Lower leg skin (tissue), 4 donors: Measurements from ENCODE around the gene AKT2. TPM values are rescaled to one million over a fixed set of nuclear protein-coding genes. Genes with fewer than 3 reads are reported as not detected.
A peak's percentile ranks its signal among the peaks of the same experiment; 100 is the strongest.
"Not testable (repeated sequence)": the region's sequence is repeated elsewhere in the genome, so short reads cannot be mapped to it uniquely, and the experiment has no call there.

ENCODE experiments used
- DNase-seq, 2 donors: peaks; one replicate each; pipeline ENCODE4 v3.0.0-alpha.2; 2019; ENCODE audit warnings: low spot score in 2 of 2
- H3K4me3 ChIP-seq: fragments of 200-600 bp; sonication (generic); 2 replicates; pipeline ENCODE4 v1.5.1; 2017; ENCODE audit warnings: mild to moderate bottlenecking, low read depth; ENCODE audit not compliant: poor library complexity, severe bottlenecking
- CTCF ChIP-seq, 3 donors: fragments of 450-650 bp; IDR thresholded peaks; one replicate each; pipeline ENCODE4 v1.5.1; 2016; ENCODE audit warnings: antibody characterized with exemption in 3 of 3, mild to moderate bottlenecking in 3 of 3, moderate library complexity in 2 of 3
- POLR2A ChIP-seq, 2 donors: fragments of 450-650 bp; IDR thresholded peaks; one replicate each; pipeline ENCODE4 v1.6.1; 2016 to 2017; ENCODE audit warnings: antibody characterized with exemption in 2 of 2, mild to moderate bottlenecking in 1 of 2, moderate library complexity in 1 of 2
- WGBS, 2 donors: methylation state at CpG; one replicate each; pipeline ENCODE4 v1.1.5; 2018; 5-methylcytosine and 5-hydroxymethylcytosine counted together
- intact Hi-C: fragments of 100-400 bp; cut with DNase I; formaldehyde crosslinking; loops from one replicate; pipeline ENCODE4 v1.15.0; 2023; ENCODE audit warnings: low total_unique reads
- total RNA-seq, 4 donors: library from RNA; depleted of rRNA; stranded (reverse); fragments of >200 nt; gene quantifications; one replicate each; pipeline ENCODE4 v1.1.0, GENCODE V29; 2016

AKT2 gene
- total RNA-seq, result 100 to 1,000 TPM in 1 of 4 donors, 10 to 100 TPM in 3; 71.1 to 129 (median 82.2) TPM

DNA sequence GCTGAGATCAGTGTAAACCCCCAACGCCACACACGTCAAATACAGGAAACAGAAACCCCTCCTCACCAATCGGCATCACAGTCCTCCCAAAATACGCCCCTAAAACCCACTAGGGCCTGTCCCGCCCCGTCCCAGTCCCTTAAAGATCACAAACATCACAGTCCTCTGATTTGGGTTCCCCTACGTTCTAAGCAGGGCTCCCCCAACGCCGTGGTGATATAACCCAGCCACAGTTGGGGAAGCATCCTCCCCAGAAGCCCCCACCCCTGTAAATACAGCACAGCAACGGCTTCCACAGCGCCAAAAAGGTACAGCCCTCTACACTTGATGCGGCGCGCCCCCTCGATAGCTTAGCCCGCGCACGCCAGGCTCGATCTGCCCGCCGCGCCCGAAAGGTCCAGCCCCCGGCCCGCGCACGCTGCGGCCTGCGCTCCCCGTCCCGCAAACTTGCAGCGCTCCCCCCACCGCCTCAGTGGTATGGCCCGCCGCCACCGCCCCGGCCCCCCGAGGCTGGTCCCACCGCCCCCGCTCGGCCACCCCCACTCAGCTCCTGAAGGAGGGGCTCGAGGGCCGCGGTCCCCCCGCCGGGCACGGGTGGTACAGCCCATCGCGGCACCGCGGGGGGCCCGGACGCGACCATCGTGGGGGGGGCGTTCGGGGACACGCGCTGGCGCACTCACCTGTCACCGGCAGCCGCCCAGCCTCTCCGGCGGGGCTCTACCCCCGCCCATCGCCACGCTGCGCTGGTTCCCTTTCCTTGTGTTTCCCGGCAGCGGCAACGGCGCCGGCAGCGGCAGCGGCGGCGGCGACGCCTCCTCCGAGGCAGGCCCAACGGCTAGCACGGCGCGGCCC, at the start of gene AKT2:
Gene AKT2, minus strand, starts transcription at position 845 of the 852 bp plus-strand sequence. CDS start 20,078 bp downstream, outside the sequence.
- 1 to 2% methylated on average over 28 to 62 of the region's 84 CpGs for WGBS, 2 donors
- intact Hi-C loops, result no loop called here
- H3K4me3 ChIP-seq, result peak within 1 kb of the TSS; percentile 77
- DNase-seq, result no peak
- no peak for TF ChIP-seq POLR2A (IDR thresholded peaks at IDR 0.05)
- no peak for TF ChIP-seq CTCF (IDR thresholded peaks at IDR 0.05)

GRCh38 chr19:40333083-40333482, 47.9 kb upstream of the AKT2 start:
- H3K4me3 ChIP-seq, DNase-seq, intact Hi-C loops: not testable (repeated sequence)
- WGBS, 2 donors, result 93 to 95% methylated on average over 6 of the region's 6 CpGs

GRCh38 chr19:40332669-40333068, 47.5 kb upstream of the AKT2 start:
- WGBS, 2 donors, result 89 to 93% methylated on average over 6 of the region's 6 CpGs

GRCh38 chr19:40331052-40331451, 45.9 kb upstream of the AKT2 start:
- H3K4me3 ChIP-seq, result no peak overlapping the region
- 55 to 63% methylated on average over 5 of the region's 5 CpGs for WGBS, 2 donors
- intact Hi-C loops, result no loop called here
- DNase-seq, result no peak
- TF ChIP-seq CTCF (IDR thresholded peaks at IDR 0.05), result no peak
- no peak for TF ChIP-seq POLR2A (IDR thresholded peaks at IDR 0.05)

More at GRCh38 chr19:40332669-40333068, 47.5 kb upstream of the AKT2 start:
- H3K4me3 ChIP-seq, result no peak overlapping the region
- TF ChIP-seq POLR2A (IDR thresholded peaks at IDR 0.05), result no peak
- TF ChIP-seq CTCF (IDR thresholded peaks at IDR 0.05), result no peak
- DNase-seq, result no peak
- intact Hi-C loops, result no loop called here

GRCh38 chr19:40326201-40326600, 41.1 kb upstream of the AKT2 start:
- DNase-seq, result no peak
- TF ChIP-seq POLR2A (IDR thresholded peaks at IDR 0.05) (no peak), CTCF (IDR thresholded peaks at IDR 0.05) (no peak)
- no peak overlapping the region for H3K4me3 ChIP-seq
- 91 to 92% methylated on average over 14 of the region's 14 CpGs for WGBS, 2 donors
- intact Hi-C loops, result no loop called here

DNA sequence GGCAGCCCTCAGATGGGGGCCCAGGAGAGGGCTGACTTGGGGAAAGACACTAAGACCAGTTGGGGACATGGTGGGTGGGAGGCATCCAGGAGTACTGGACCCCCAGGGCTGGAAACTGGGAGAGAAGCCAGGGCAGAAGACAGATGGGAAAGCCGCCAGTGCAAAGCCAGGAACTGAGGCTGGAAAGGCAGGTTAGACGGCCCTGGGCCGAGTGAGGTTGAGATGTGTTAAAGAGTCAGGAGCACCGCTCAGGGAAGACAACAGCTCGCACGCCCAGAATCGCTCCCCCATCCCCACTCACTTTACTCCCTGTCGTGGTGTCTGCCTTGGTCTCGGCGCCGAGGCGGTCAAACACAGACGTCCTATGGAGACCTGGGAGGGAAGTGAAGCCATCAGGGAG, 38.6 kb upstream of the AKT2 start:
- intact Hi-C loops, result no loop called here
- TF ChIP-seq CTCF (IDR thresholded peaks at IDR 0.05) (no peak), POLR2A (IDR thresholded peaks at IDR 0.05) (no peak)
- no peak overlapping the region for H3K4me3 ChIP-seq
- no peak for DNase-seq
- WGBS, 2 donors, result 76 to 84% methylated on average over 13 of the region's 13 CpGs
